A172 (cell line): ENCODE data around the gene TMTC1. TPM values are rescaled to one million over a fixed set of nuclear protein-coding genes. Genes with fewer than 3 reads are reported as not detected.
"Not testable (repeated sequence)": the region's sequence is repeated elsewhere in the genome, so short reads cannot be mapped to it uniquely, and the experiment has no call there.

Experiments used
- DNase-seq: peaks from one replicate; pipeline ENCODE4 v3.0.0-alpha.2; 2015; ENCODE audit warnings: low spot score
- total RNA-seq: library from RNA; depleted of rRNA; stranded (reverse); fragments of >200 nt; shearing (Covaris generic); gene quantifications from 2 replicates; pipeline ENCODE4 v1.2.3, GENCODE V29; 2014

The TMTC1 gene
- total RNA-seq, 1 experiment from 2014 or later, result 26.2 TPM

DNA sequence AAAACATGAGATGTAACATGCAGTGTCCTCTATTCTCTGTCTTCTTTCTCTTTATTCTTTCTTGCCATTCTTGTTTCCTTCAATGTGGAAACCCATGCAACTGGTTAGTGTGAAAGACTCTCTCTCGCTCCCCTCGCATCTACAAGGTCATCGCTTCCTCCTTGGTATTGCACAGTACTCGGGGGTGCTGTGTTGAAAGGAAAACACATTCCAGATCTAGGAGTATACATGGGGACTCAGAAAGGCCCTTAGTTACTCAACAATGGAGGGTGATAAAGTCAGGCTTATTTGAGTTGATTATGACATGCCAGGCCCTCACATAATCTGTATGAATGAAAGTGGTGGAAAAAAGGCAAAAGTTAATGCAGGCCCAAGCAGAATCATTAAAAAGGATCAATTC is 210.8 kb downstream of the TMTC1 start:
- no peak for DNase-seq

DNA sequence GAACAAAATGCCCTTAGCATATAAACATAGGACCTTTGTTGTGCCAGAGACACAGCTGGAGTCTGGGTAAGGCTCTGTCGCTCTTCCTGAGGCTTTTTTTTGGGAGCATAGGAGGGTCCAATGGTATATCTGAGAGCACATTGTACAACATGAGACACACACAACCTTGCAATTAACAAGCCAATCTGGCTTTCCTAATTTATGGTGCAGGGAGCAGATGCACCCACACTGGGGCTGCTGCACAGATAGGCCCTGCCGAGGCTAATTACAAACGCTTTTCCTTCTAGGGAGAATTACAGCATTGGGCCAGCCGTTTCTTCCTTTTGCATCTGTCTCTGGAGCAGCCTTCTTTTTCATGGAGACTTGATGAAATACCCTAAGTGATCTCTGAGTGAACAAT is 211.3 kb downstream of the TMTC1 start:
- DNase-seq, result no peak

DNA sequence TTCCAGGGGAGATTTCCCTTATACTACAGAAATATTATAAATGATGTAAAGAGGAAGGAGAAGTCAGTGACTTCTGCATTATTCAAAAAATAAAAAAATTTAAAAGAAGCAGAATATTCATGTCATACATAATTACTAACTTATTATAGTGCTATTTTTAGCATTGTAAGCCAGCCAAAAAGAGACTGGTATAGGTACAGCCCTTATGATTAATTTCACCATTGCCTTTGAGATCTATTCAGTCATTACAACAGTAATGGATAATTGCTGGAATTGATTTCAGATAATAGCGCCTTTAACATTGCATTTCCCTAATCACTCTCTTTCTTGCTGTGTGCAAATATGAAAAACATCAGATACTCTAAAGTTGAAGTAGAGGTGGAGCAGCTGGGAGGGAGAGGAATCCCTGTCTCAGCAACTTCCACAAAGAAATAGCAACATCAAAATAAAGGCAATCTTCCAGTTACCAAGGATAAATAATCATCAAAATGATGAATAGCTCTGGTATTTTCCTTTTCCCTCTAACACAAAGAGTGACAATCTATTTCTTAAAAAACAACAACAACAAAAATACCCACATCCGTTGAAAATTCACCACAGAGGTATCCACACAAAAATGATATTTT is 214.5 kb downstream of the TMTC1 start:
- peak; percentile 25 for DNase-seq

DNA sequence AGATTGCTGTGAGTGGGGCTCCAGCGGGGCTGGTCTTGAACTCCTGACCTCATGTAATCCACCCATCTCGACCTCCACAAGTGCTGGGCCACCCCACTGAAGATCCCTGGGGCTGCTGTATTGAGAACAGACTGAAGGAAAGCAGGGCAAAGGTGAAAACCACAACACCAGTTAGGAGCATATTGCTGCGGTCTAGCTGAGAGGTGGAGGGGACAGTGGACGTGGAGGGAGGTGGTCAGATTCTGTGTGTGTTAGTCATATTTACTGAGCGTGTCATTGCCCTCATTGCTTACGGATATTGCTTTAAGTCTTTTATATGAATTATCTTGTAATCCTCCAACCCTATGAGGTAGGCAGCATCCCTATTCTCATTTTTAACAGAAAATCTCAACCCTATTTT is 217.3 kb downstream of the TMTC1 start:
- DNase-seq, result peak; percentile 75

DNA sequence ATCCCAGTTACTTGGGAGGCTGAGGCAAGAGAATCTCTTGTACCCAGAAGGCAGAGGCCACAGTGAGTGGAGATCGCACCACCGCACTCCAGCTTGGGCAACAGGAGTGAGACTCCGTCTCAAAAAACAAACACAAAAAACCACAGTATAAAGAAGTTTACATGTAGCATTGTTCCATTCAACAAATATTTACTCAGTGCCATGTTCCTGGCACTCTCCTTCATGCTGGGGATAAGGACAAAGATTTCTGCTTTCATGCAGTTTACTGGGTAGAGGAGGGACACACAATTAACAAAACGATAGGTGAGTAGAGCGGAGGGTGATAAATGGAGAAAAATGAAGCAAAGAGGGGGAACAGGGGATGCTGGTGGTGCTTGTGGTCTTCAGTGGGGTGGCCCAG is 218.0 kb downstream of the TMTC1 start:
- DNase-seq, result no peak

DNA sequence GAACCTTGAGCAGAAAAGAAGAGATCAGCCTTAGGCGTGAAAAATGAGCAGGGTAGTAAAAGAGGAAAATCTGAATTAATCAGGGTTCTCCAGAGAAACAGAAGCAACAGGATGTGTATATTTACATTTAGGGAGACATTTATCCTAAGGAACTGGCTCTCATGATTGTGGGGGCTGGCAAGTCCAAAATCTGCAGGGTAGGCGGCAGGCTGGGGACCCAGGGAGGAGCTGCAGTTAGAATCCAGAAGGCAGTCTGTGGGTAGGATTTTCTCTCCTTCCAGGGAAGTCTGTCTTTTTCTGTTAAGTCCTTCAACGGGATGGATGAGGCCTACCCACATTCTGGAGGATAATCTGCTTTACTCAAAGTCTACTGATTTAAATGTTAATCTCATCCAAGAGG is 218.8 kb downstream of the TMTC1 start:
- no peak for DNase-seq

DNA sequence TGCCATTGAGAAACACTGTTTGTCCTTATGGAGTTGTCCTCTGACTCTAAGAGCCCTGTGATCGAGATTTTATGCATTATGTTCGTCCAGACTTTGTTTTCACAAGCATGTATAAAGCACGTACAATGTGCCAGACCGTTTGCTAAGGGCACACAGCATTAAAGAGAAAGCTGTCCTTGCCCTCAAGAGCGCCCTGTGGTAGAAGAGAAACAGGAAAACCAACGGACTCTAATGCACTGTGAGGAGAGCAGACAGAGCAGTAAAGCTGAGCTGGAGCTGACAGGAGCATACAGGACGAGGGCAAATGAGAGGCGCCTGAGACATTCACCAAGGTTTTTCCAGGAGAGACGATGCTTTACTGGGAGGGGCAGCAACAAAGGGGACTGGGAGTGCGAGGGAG is 220.1 kb downstream of the TMTC1 start:
- no peak for DNase-seq

DNA sequence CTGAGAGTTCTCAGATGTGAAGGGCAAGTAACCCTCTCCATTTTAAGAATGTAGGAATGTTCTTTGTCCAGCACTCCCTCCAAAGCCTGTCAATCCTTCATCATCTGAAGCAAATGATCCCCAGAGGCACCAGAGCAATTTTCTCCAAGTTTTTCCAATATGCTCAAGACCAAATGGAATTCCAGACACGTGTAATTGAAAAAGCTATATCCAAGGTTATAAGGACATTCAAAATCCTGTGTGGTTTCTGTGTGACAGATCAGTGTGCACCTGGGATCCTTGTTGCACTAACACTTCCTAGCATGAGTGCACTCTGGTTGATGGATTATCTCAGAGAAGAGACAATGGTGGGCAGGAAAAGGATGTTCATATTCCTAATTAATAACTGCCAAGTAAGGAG is 220.7 kb downstream of the TMTC1 start:
- no peak for DNase-seq

DNA sequence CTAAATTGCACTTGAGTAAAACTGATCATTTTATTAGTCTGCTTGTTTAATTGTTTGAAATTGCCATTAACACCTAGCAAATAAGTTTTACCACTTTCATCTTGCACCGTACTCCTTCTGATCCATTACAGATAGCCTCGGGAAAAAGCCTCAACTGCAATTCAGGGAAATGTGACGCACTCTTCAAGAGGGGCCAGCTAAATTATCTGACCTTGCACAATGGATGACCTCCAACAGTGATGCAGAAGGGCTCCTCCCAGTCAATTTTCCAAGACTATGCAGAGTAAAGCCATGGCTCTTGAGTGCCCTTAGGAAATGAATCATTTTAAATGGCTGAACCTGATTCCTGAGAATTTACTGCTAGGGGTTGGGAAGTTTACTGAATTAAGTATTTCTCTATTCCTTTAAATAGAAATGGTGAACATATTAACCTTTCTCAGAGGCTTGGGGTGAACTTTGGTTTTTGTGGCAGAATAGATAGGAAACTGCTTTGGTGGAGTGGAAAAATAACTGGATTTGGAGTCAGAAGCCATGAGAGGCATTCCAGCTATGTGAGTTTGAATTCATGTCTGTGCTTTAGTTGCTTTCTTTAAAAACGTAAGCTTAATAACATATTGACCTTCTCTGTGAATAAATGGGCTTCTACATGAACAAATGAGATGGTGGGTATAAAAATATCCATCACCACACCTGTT is 221.5 kb downstream of the TMTC1 start:
- peak; percentile 83 for DNase-seq

DNA sequence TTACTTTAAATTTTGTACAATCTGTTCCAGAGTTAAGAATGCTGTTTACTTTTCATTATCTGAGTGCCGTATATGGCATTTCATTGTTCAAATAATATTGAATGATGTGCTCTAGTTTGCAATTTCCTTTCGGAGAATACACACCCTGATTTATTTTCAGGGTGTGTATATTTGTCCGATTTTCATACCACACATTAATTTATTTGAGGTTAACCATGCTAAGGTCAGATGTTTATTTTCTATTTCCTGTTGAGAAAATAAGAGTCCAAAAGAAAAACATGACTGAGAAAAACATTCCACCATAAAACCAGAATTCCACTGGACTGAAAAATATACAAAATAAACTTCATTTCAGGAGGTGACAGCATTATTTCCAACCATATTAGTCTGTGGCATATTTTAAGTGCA is 222.1 kb downstream of the TMTC1 start:
- no peak for DNase-seq

DNA sequence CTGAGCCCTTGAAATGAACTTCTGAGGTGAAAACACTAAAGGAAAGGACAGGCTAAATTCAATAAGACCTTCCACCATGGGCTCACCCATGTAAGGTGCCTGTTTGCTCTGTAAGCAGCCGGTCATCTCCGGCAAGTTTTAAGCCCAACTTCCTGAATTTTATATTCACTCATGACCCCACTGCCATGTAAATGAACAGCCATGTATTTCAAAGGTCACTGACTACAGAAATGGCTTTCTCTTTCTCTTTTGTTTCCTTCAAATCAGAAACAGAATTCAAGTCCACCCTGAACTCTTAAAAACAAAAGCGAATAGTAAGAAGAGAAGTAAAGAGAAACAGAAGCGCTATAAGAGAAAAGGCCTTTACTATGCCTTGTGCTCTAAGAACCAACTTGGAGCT is 224.5 kb downstream of the TMTC1 start:
- no peak for DNase-seq

DNA sequence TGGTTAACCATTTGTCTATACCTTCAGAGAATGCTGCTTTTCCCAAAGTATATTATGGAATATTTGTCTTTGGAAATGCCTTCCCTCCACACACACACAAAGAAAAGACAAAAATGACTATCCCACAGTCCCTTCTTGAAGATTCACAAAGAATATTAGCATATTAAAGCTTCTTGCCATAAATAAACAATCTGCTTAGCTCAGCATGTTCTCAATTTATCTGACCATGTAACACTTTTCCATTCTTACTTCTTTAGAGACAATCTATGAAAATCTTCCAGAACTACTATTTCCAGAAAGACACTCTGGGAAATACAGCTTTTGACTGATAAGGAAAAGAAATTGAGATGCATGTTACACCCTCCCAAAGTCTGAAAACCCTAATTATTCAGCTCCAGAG is 227.4 kb downstream of the TMTC1 start:
- no peak for DNase-seq

DNA sequence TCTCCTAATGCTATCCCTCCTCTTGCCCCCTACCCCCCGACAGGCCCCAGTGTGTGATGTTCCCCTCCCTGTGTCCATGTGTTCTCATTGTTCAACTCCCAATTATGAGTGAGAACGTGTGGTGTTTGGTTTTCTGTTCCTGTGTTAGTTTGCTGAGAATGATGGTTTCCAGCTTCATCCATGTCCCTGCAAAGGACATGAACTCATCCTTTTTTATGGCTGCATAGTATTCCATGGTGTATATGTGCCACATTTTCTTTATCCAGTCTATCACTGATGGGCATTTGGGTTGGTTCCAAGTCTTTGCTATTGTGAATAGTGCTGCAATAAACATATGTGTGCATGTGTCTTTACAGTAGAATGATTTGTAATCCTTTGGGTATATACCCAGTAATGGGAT is 228.3 kb downstream of the TMTC1 start:
- not testable (repeated sequence) for DNase-seq

DNA sequence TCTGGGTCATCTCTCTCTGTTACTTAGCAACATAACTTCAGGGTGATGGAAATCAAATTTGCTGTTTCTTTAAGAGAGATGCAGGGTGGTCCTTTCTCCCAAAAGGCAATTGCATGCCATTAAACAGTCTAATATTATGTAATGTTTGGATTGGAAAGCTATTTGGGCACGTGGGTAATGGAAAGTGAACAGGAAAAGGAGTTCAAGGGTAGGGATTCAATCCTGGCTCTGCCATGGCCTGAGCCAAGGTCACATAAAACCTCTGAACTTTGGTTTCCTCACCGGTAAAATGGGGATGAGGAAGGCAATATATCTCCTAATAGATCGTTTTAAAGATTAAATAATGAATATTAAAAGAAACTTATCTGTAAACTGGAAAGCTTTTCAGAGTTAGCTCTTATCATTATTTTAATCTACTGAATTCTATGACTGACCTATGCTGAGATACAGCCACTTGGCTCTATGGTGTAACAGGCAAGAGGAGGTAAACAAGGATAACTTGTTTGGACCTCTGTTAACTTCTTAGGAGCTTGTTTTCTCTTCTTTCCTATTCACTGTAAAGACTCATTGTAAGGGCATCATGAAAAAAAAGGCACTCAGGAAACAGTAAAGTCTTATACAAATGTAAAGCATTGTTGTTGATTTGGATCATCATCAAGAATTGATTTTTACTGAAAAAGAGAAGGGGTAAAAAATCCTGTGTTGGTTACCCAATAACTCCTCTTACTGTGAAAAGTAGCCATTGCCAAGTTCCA is 230.6 kb downstream of the TMTC1 start:
- no peak for DNase-seq

DNA sequence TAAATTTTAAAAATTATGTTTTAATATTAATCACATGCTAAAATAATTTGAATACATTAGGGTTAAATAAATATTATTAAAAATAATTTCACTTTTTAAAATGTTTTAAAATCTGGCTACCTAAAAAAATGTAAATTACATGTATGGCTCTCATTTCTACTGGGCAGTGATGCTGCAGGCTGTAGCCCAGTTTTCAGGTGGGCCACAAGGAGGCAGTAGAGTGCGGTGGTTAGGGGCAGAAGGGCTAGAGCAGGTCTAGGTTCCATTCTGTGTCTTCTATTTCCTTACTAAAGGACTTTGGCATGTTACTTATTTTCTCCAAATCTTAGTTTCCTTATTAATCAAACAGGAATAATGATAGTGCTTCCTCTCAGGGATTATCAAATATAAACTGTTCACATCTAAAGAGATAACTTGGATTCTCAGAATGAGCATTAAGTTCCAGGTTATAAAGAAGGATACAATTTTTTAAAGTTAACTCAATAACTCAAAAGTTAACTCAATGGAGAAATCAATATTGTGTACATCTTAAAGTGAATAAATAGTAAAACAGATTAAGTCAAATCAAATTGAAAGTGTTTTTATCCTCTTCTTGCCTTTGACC is 231.3 kb downstream of the TMTC1 start:
- peak; percentile 53 for DNase-seq

DNA sequence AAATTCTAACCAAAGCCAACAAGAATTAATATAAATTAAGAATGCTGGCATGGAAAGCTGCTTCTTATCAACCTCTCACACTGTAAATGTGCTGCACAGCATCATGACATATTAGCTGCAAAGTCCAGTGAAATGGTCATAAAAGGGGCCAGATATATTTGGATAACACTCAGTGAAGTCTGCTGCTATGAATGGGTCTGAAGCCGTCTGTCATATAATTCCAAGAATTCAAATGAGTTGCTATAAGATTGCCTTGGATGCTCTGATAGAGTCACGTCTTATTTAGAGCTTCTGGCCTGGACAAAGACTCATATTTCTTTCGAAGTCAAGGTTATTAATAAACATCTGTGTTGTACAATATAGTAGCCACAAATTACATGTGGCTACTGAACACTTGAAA is 231.9 kb downstream of the TMTC1 start:
- DNase-seq, result no peak

DNA sequence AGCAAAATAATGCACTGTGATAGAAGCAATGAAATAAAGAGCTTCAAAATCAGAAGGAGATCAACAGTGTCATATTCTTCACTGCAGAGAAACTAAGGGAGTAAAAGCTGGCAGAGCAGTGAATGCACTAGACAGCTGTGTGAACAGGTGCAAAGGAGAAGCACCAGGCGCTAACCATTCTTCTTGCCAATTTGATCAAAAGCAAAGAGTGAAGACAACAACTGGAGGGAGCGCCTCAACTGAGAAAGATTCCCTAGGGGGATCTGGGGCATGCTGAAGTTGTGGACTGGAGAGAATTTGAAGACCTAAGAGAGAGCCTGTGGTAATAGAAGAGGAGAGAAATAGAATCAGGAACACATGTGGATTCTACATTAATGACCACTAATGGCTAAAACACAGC is 235.9 kb downstream of the TMTC1 start:
- DNase-seq, result no peak

DNA sequence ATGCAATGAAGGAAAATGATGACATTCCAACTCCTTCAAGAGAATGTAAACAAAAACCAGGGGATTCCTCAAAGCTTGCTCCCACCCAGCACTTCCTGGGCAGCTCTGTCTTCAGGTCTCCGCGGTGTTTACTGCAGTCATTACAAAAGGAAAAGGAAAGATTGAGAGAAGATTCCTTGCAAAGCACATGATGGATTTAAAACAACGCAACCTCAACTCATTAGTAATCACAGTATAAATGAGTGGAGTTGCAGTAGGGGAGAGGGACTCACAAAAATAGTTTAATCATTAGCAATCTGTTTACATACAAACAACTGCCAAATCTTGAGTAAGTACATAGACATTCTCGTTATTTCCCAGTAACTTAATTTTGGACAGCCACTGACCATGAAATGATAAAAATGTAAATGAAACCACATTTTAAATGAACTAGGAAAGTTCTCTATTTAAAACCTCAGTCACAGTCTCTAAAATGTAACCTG is 236.6 kb downstream of the TMTC1 start:
- DNase-seq, result peak; percentile 21

DNA sequence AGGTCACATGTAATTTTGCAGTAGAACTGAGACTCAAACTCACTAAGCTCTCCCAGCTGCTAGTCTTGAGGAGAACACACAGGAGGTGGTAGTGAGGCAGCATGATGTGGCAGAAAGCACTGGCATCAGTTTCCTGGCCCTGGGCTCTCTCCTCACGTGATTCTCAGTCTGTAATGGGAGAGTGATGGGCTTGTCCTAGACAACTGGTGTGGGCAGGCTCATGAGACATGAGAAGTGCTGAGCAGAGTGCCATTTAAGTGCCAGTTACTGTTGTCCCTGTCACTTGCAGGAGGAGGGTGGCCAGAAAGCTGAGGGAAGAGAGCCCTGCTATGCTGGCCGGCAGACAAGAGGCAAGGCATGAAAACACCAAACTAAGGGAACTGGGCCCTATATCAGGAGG is 237.7 kb downstream of the TMTC1 start:
- peak; percentile 3 for DNase-seq

DNA sequence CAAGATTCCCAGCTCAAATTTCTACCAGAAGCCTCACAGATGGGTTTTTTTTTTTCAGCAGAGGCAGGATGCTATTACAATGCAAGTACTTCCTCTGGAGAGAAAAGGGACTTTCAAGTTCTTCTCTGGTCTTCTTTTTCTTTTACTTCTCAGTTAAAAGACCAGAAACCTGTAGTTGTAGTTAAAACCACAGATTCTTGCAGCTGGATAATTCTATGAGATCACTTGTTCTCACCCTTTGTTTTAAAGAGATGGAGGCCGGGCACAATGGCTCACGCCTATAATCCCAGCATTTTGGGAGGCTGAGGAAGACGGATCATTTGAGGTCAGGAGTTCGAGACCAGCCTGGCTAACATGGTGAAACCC is 238.7 kb downstream of the TMTC1 start:
- no peak for DNase-seq

DNA sequence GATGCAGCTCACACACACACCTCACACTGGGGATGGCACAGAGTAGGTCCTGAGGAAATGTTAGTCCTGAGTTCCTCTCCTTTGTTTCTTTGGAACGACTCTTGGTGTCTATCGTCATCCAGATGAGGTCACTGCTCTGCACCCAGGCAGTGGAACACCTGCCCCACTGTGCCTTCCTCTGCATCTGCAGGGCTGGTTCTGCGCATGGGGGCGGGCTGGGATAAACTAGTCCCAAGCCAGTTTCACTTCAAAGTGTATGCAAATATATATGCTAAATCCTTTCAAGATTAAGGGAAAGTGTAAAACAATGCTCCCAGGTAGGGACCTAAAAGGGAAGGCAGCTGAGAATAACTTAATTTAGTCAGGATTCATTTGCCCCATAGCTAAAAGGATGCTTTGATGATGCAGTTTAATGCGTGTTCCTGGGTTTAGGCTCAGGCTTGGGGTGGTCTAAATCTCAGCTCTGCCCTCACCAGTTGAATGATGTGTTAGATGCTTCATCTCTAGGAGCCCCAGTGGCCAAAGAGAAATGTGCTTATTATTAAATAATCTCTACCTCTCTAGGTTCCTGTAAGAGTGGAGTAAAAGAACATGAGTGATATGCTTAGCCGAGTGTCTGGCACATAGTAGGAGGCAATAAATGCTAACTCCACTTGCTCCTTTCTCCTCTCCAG is 239.2 kb downstream of the TMTC1 start:
- DNase-seq, result no peak

DNA sequence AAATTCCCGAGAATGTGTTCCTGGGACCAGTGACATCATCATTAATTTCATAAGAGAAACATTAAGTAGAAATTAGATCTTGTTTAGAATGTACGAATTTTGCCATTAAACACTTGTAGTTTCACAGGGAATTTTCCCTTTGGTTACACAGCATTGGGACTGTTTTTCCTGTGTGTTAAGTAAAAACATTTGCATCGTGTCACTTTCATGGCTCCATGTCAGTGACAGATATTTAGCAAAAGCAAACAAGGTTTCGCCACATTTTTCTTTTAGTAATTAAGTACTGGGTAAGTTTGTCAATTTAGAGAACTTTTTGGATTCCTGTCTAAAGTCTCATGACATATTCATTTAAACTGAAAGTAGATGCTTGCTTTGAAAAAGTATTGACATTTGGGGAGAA is 240.7 kb downstream of the TMTC1 start:
- DNase-seq, result no peak
